ENCODE results near the gene POLR3C. TPM values are rescaled to one million over a fixed set of nuclear protein-coding genes. Genes with fewer than 3 reads are reported as not detected.

POLR3C gene
- total RNA-seq, 1 donor from 2014 or later = 30.7 TPM

GRCh38 chr1:145792484-145792883, 31.5 kb upstream of the POLR3C start:
- H3K4me1 Mint-ChIP-seq (ENCODE audit: low read depth) = no peaks in the 10 kb centered on the region
- H3K9me3 Mint-ChIP-seq (ENCODE audit: low read depth) = peaks cover 13% of the 10 kb centered on the region
- no peak overlapping the region for H3K27ac Mint-ChIP-seq (ENCODE audit: unreplicated experiment)
- no peak for TF ChIP-seq CTCF (IDR thresholded peaks at IDR 0.05)
- H3K36me3 Mint-ChIP-seq (ENCODE audit: low read depth) = peaks cover 22% of the 10 kb centered on the region
- H3K4me3 Mint-ChIP-seq (ENCODE audit: unreplicated experiment) = no peak overlapping the region
- H3K27me3 Mint-ChIP-seq (ENCODE audit: low read depth) = no peaks in the 10 kb centered on the region
- DNase-seq (ENCODE audit: low spot score) = no peak

GRCh38 chr1:145795257-145795881, 28.6 kb upstream of the POLR3C start:
- Mint-ChIP-seq H3K4me1 (ENCODE audit: low read depth) (peaks cover 2% of the 10 kb centered on the region), H3K9me3 (ENCODE audit: low read depth) (peaks cover 18% of the 10 kb centered on the region), H3K27ac (ENCODE audit: unreplicated experiment) (no peak overlapping the region), H3K27me3 (ENCODE audit: low read depth) (no peaks in the 10 kb centered on the region), H3K36me3 (ENCODE audit: low read depth) (peaks cover 22% of the 10 kb centered on the region), H3K4me3 (ENCODE audit: unreplicated experiment) (no peak overlapping the region)
- DNase-seq (ENCODE audit: low spot score) = no peak
- no peak for TF ChIP-seq CTCF (IDR thresholded peaks at IDR 0.05)

GRCh38 chr1:145796753-145797152, 27.2 kb upstream of the POLR3C start:
- Mint-ChIP-seq H3K9me3 (ENCODE audit: low read depth) (peaks cover 18% of the 10 kb centered on the region), H3K27me3 (ENCODE audit: low read depth) (no peaks in the 10 kb centered on the region), H3K36me3 (ENCODE audit: low read depth) (peaks cover 22% of the 10 kb centered on the region), H3K4me1 (ENCODE audit: low read depth) (peaks cover 5% of the 10 kb centered on the region), H3K4me3 (ENCODE audit: unreplicated experiment) (no peak overlapping the region), H3K27ac (ENCODE audit: unreplicated experiment) (no peak overlapping the region)
- TF ChIP-seq CTCF (IDR thresholded peaks at IDR 0.05) = no peak
- no peak for DNase-seq (ENCODE audit: low spot score)

- Mint-ChIP-seq H3K27me3 (ENCODE audit: low read depth) (no peaks in the 10 kb centered on the region), H3K4me3 (ENCODE audit: unreplicated experiment) (no peak overlapping the region), H3K27ac (ENCODE audit: unreplicated experiment) (no peak overlapping the region), H3K4me1 (ENCODE audit: low read depth) (peaks cover 35% of the 10 kb centered on the region), H3K9me3 (ENCODE audit: low read depth) (peaks cover 18% of the 10 kb centered on the region), H3K36me3 (ENCODE audit: low read depth) (peaks cover 10% of the 10 kb centered on the region)
- TF ChIP-seq CTCF (IDR thresholded peaks at IDR 0.05) = no peak
- DNase-seq (ENCODE audit: low spot score) = no peak
Observed at GRCh38 chr1:145799806-145800205, 24.2 kb upstream of the POLR3C start.

DNA sequence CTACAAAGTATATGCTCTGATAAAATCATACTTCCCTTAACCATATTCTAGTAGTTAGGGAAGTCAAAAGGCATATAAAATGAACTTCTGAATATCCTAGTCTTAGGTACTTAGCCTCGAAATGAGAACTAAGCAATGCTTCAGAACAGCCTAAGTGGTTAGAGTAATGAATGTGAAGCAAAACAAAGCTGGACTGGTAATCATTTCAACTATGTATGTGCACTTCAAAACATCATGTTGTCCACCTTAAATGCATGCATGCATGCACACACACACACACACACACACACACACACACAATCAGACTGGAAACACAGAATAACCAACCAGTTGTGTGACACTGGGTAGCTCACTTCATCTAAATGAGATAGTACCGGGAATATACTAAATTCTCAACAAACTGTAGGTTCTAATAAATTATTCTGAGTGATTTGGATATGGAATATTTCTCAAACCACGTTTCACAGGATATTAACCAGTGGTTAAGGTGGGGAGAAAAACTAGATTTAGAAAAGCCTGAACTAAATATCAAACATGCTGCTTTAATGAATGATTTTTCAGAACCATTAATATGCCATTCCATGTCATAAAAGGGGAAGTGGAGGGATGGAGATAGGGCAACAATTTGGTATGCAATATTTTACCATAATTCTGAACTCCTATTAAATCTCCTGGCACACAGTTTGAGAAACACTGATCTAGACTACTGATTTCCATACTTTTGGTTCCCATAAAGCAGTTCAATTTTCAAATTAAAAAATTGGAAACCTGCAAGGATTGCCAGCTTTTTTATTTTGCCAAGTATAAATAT, 19.6 kb upstream of the POLR3C start:
- peaks cover 50% of the 10 kb centered on the region for H3K4me1 Mint-ChIP-seq (ENCODE audit: low read depth)
- no peaks in the 10 kb centered on the region for H3K9me3 Mint-ChIP-seq (ENCODE audit: low read depth)
- H3K36me3 Mint-ChIP-seq (ENCODE audit: low read depth) = peaks cover 2% of the 10 kb centered on the region
- no peak for TF ChIP-seq CTCF (IDR thresholded peaks at IDR 0.05)
- H3K27ac Mint-ChIP-seq (ENCODE audit: unreplicated experiment) = peak overlapping the region; percentile 85
- DNase-seq (ENCODE audit: low spot score) = no peak
- H3K4me3 Mint-ChIP-seq (ENCODE audit: unreplicated experiment) = no peak overlapping the region
- no peaks in the 10 kb centered on the region for H3K27me3 Mint-ChIP-seq (ENCODE audit: low read depth)
